Measurements from ENCODE around the gene DIAPH3. TPM values are rescaled to one million over a fixed set of nuclear protein-coding genes. Genes with fewer than 3 reads are reported as not detected.

Gene DIAPH3
- total and polyA plus RNA-seq, 4 donors, result 0.35 to 6.7 (median 1.1) TPM

DNA sequence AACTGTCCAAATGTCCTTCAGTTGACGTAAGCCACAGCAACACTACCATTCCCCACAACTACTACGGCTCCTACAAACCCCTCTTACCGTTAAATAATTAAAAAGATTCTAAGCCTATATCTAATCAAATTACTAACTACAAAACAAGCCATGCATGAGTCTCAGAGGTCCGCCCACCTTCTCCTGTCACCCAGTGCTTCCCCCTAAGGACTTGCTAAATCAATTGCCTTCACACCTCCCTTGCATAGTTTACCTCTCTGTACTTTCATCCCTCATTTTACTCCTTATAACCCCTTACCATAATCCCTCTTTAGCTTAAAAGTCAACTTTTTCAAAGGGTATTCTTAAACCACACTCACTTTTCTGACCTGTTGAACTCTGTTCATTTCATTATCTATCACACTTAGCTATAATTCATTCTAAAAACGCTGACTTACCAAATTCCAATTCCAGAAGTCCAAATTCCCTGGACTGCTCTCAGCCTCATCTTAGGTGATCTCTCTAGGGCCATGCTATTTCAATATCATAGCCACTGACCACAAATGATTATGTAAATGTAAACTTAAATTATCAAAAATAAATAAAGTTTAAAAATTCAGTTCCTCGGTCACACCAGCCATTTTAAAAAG is 187.8 kb downstream of the DIAPH3 start:
- no peak for DNase-seq
- Histone ChIP-seq H3K27me3 (ENCODE audit: control insufficient read depth in 3 of 3, insufficient read depth in 3 of 3, low read length in 2 of 3) (no peaks in the 10 kb centered on the region), H3K4me1 (ENCODE audit: control insufficient read depth in 5 of 5, insufficient read depth in 5 of 5, low read length in 5 of 5) (no peaks in the 10 kb centered on the region), H3K36me3 (ENCODE audit: control insufficient read depth in 4 of 4, insufficient read depth in 4 of 4, low read length in 4 of 4) (no peaks in the 10 kb centered on the region), H3K27ac (ENCODE audit: low read depth in 1 of 2, low read length in 1 of 2) (no peak overlapping the region), H3K9me3 (ENCODE audit: control insufficient read depth in 4 of 4, insufficient read depth in 3 of 4, low read length in 3 of 4) (no peaks in the 10 kb centered on the region), H3K9ac (ENCODE audit: insufficient read depth in 1 of 2, low read length in 2 of 2) (no peak overlapping the region), H3K4me3 (no peak overlapping the region)
- no peak for ATAC-seq (ENCODE audit: insufficient read depth, low FRiP score)
- TF ChIP-seq, protein P1, sequence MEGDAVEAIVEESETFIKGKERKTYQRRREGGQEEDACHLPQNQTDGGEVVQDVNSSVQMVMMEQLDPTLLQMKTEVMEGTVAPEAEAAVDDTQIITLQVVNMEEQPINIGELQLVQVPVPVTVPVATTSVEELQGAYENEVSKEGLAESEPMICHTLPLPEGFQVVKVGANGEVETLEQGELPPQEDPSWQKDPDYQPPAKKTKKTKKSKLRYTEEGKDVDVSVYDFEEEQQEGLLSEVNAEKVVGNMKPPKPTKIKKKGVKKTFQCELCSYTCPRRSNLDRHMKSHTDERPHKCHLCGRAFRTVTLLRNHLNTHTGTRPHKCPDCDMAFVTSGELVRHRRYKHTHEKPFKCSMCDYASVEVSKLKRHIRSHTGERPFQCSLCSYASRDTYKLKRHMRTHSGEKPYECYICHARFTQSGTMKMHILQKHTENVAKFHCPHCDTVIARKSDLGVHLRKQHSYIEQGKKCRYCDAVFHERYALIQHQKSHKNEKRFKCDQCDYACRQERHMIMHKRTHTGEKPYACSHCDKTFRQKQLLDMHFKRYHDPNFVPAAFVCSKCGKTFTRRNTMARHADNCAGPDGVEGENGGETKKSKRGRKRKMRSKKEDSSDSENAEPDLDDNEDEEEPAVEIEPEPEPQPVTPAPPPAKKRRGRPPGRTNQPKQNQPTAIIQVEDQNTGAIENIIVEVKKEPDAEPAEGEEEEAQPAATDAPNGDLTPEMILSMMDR (IDR thresholded peaks at IDR 0.05; ENCODE audit: control extremely low read depth, extremely low read depth), result no peak
- 86 to 96% methylated on average over 6 of the region's 6 CpGs for WGBS, 2 donors

DNA sequence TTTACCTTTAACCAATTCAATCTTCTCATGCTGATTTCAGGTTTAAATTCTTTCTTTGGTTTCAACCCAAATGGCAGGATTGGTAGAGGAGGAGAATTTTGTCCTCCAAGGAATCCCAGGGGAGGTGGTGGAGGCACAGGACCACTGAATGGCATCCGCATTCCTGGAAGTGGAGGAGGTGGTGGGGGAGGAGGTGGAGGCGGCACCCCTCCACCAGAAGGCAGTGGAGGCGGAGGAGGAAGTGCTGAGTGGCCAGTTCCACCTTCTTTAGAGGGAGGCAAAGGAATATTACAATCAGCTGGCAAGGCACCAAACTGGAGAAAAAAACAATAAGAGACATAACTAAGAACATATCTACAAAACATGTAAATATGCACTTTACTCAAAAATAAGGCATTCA is 192.9 kb downstream of the DIAPH3 start:
- Histone ChIP-seq H3K27ac (ENCODE audit: low read depth in 1 of 2, low read length in 1 of 2) (no peak overlapping the region), H3K27me3 (ENCODE audit: control insufficient read depth in 3 of 3, insufficient read depth in 3 of 3, low read length in 2 of 3) (no peaks in the 10 kb centered on the region), H3K36me3 (ENCODE audit: control insufficient read depth in 4 of 4, insufficient read depth in 4 of 4, low read length in 4 of 4) (no peaks in the 10 kb centered on the region), H3K9me3 (ENCODE audit: control insufficient read depth in 4 of 4, insufficient read depth in 3 of 4, low read length in 3 of 4) (no peaks in the 10 kb centered on the region), H3K4me1 (ENCODE audit: control insufficient read depth in 5 of 5, insufficient read depth in 5 of 5, low read length in 5 of 5) (no peaks in the 10 kb centered on the region), H3K4me3 (no peak overlapping the region), H3K9ac (ENCODE audit: insufficient read depth in 1 of 2, low read length in 2 of 2) (no peak overlapping the region)
- 92 to 95% methylated on average over 3 of the region's 3 CpGs for WGBS, 2 donors
- ATAC-seq (ENCODE audit: insufficient read depth, low FRiP score) (no peak), DNase-seq (no peak)
- TF ChIP-seq, protein P1 (IDR thresholded peaks at IDR 0.05; ENCODE audit: control extremely low read depth, extremely low read depth), result no peak

DNA sequence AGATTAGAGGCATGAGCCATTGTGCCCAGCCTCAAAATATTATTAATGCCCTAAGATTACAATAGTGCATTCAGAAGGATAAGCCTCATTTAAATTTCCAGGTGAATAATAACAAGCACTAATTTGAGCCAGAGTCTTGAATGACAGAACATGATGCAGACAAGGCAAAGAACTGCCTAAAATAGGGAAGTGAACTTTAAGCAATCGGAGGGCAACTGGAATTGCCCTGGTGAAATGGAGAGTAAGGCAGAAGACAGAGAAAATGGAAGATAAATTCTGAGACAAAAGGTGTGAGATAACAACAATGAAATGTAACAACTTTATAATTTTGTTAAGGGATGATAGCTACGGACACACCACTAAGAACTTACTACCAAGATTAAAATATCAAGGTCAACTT is 199.9 kb downstream of the DIAPH3 start:
- H3K27me3 ChIP-seq (ENCODE audit: control insufficient read depth in 3 of 3, insufficient read depth in 3 of 3, low read length in 2 of 3), result no peaks in the 10 kb centered on the region
- H3K36me3 ChIP-seq (ENCODE audit: control insufficient read depth in 4 of 4, insufficient read depth in 4 of 4, low read length in 4 of 4), result no peaks in the 10 kb centered on the region
- H3K9me3 ChIP-seq (ENCODE audit: control insufficient read depth in 4 of 4, insufficient read depth in 3 of 4, low read length in 3 of 4), result no peaks in the 10 kb centered on the region
- no peak overlapping the region for H3K27ac ChIP-seq (ENCODE audit: low read depth in 1 of 2, low read length in 1 of 2)
- H3K4me3 ChIP-seq, result no peak overlapping the region
- no peak overlapping the region for H3K9ac ChIP-seq (ENCODE audit: insufficient read depth in 1 of 2, low read length in 2 of 2)
- DNase-seq, result no peak
- ATAC-seq (ENCODE audit: insufficient read depth, low FRiP score), result no peak
- WGBS, 2 donors, result 36 to 51% methylated on average over 2 of the region's 2 CpGs
- H3K4me1 ChIP-seq (ENCODE audit: control insufficient read depth in 5 of 5, insufficient read depth in 5 of 5, low read length in 5 of 5), result no peaks in the 10 kb centered on the region
- TF ChIP-seq, protein P1 (IDR thresholded peaks at IDR 0.05; ENCODE audit: control extremely low read depth, extremely low read depth), result no peak

DNA sequence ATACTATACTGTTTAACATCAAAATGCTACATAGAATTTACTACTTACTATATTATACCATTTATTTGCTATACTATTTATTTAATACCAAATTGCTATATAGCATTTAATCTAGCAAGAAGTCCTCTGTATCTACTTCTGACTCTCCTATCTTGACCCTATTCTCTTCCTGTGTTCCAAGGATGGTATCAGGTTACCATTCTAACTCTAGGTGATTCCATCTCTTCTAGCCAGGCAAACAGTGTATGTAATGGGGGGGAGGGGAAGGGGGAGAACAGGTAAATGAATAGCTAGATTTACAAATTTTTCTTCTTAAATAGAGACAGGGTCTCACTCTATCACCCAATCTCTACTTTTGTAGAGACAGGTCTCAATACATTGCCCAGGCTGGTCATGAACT is 200.3 kb downstream of the DIAPH3 start:
- H3K27ac ChIP-seq (ENCODE audit: low read depth in 1 of 2, low read length in 1 of 2), result no peak overlapping the region
- ATAC-seq (ENCODE audit: insufficient read depth, low FRiP score) (no peak), DNase-seq (no peak)
- no peaks in the 10 kb centered on the region for H3K36me3 ChIP-seq (ENCODE audit: control insufficient read depth in 4 of 4, insufficient read depth in 4 of 4, low read length in 4 of 4)
- no peaks in the 10 kb centered on the region for H3K27me3 ChIP-seq (ENCODE audit: control insufficient read depth in 3 of 3, insufficient read depth in 3 of 3, low read length in 2 of 3)
- H3K9me3 ChIP-seq (ENCODE audit: control insufficient read depth in 4 of 4, insufficient read depth in 3 of 4, low read length in 3 of 4), result no peaks in the 10 kb centered on the region
- TF ChIP-seq, protein P1 (IDR thresholded peaks at IDR 0.05; ENCODE audit: control extremely low read depth, extremely low read depth), result no peak
- H3K9ac ChIP-seq (ENCODE audit: insufficient read depth in 1 of 2, low read length in 2 of 2), result no peak overlapping the region
- no peak overlapping the region for H3K4me3 ChIP-seq
- H3K4me1 ChIP-seq (ENCODE audit: control insufficient read depth in 5 of 5, insufficient read depth in 5 of 5, low read length in 5 of 5), result no peaks in the 10 kb centered on the region
